Measurements from ENCODE around the gene UBE2O. TPM values are rescaled to one million over a fixed set of nuclear protein-coding genes. Genes with fewer than 3 reads are reported as not detected.

Gene UBE2O
- total and polyA plus RNA-seq, 2 donors (not counting 3 experiments of a cell fraction or from before 2014, with no cell fraction given): 13.9 to 34.1 TPM

DNA sequence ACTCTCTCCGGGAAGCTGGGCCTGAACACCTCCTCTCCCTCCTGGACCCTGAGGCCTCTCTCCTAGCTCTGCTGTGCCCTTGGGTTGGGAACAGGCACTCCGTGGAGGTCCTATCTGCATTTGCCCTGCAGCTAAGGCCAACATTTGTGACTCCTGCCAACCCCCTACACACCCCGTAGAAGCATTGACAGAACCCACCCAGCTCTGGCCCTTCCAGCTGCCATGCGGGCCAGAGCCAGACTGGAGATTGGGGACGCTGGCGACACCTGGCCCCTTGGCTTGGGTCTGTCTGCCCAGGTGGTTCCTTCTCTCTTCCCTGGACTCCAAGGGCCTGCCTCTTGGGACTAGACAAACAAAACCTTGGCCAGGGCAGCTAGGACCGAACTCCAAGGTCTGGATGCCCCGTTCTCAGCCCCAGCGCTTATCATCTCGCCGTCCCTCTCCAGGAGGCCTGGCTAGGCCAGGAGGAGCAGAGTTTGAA lies 48.9 kb upstream of the UBE2O start:
- FAIRE-seq (no peak), DNase-seq (ENCODE audit: low read depth, low spot score) (no peak)
- peak overlapping the region; percentile 78 for H3K4me2 ChIP-seq (ENCODE audit: insufficient read depth, low read length)
- peaks cover 19% of the 10 kb centered on the region for H3K79me2 ChIP-seq (ENCODE audit: control insufficient read depth, insufficient read depth, low read length)
- H3K9me3 ChIP-seq (replicated peaks; ENCODE audit: control insufficient read depth, insufficient read depth, low read length): no peaks in the 10 kb centered on the region
- CTCF ChIA-PET: interaction anchor here (0.5 to 2.4 kb wide), 6 partner anchors 9 to 1842 kb away, joined by 3 to 17 read pairs (median 6); no protein-coding TSS in a partner anchor
- H3K27ac ChIP-seq (ENCODE audit: insufficient read depth, low read depth, low read length): peak overlapping the region; percentile 48
- H3K9ac ChIP-seq (replicated peaks; ENCODE audit: extremely low read depth, insufficient read depth, low read length): no peak overlapping the region
- BruUV-seq (replicated peaks): no TSS peak
- peak overlapping the region; percentile 91 for H2AFZ ChIP-seq (ENCODE audit: low read depth, low read length)
- H3K9me1 ChIP-seq (replicated peaks; ENCODE audit: control insufficient read depth, extremely low read depth, insufficient read depth, low read length): no peaks in the 10 kb centered on the region
- H4K20me1 ChIP-seq (replicated peaks; ENCODE audit: control insufficient read depth, extremely low read depth, insufficient read depth, low read length): no peaks in the 10 kb centered on the region
- no peak for TF ChIP-seq JUN (IDR thresholded peaks at IDR 0.05; ENCODE audit: borderline replicate concordance, insufficient read depth, insufficient read length, low read depth)
- dilution Hi-C loops (cut with MboI; ENCODE audit: extremely low pct_ligation_motif_present, low sequenced_read_pairs): no loop called here
- intact Hi-C loops (cut with micrococcal nuclease): loop anchor here (1.0 to 10.0 kb wide), 3 partner anchors 9 to 187 kb away; no protein-coding TSS in a partner anchor
- POLR2A ChIA-PET: interaction anchor here (0.6 kb wide), 1 partner anchor 159 kb away, joined by 6 read pairs; no protein-coding TSS in a partner anchor
- no peaks in the 10 kb centered on the region for H3K27me3 ChIP-seq (ENCODE audit: control insufficient read depth in 2 of 2, insufficient read depth in 2 of 2, low read length in 2 of 2)
- H3K4me3 ChIP-seq (replicated peaks in 1 of 3; ENCODE audit: insufficient read depth in 1 of 3, low read depth in 1 of 3, low read length in 3 of 3): peak overlapping the region in 2 of 3 experiments; percentile 56 to 72
- peaks cover 36% of the 10 kb centered on the region for H3K4me1 ChIP-seq (ENCODE audit: control insufficient read depth, extremely low read depth, insufficient read depth, low read length)
- H3K36me3 ChIP-seq (ENCODE audit: control insufficient read depth in 2 of 2, extremely low read depth in 1 of 2, insufficient read depth in 2 of 2, low read length in 2 of 2): no peaks in the 10 kb centered on the region

DNA sequence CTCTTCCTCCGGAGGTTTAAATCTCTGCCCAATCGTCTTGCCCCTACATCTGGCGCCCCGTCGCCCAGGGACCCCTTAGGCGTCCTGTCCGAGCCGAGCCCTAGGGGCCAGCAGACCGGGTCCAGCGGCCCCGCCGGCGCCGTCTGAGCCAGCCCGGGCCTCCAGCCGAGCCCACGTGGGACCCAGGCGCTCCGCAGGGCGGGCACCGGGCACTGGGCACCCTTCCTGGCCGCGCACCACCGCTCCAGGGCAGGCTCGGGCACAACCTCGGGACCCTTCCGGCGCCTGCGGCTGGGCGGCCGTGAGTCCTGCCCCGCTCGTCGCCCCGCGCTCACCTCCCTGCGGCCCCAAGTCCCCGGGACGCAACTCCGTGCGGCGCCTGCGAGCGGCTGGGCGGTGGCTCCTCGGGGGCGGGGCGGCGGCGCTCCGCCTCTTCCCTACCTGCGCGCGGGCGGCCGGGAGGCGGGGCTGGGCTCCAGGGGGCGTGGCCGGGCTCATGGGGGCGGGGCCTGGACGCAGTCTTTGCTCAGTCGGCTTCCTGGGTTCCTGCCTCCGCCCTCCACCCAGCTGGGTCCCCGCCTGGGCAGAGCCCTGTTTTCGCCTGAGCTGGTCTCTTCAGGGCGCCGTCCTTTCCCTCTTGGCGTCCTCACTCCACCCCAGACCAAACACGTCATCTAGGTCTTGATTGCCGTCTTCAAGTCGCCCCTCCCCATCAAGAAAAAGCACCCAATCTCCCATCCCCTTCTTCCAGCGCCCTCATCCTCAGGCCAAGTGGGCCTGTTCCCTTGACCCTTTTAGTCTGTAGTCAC lies 48.3 kb upstream of the UBE2O start, which contains the start of gene RHBDF2:
Gene RHBDF2, minus strand, starts transcription at position 406 of the 809 bp plus-strand sequence. CDS start 19,899 bp downstream, outside the sequence.
- H3K4me1 ChIP-seq (ENCODE audit: control insufficient read depth, extremely low read depth, insufficient read depth, low read length): peaks cover 36% of the 10 kb centered on the region
- no peaks in the 10 kb centered on the region for H3K9me3 ChIP-seq (replicated peaks; ENCODE audit: control insufficient read depth, insufficient read depth, low read length)
- H3K4me3 ChIP-seq (replicated peaks in 1 of 3; ENCODE audit: insufficient read depth in 1 of 3, low read depth in 1 of 3, low read length in 3 of 3): peak within 1 kb of the TSS; percentile 38 to 72 (median 56)
- H3K79me2 ChIP-seq (ENCODE audit: control insufficient read depth, insufficient read depth, low read length): peaks cover 19% of the 10 kb centered on the region
- POLR2A ChIA-PET: interaction anchor here (0.6 kb wide), 1 partner anchor 160 kb away, joined by 6 read pairs; no protein-coding TSS in a partner anchor
- BruUV-seq (replicated peaks): no TSS peak
- DNase-seq (ENCODE audit: low read depth, low spot score) (peak; percentile 76), FAIRE-seq (peak; percentile 91)
- no peaks in the 10 kb centered on the region for H3K27me3 ChIP-seq (ENCODE audit: control insufficient read depth in 2 of 2, insufficient read depth in 2 of 2, low read length in 2 of 2)
- CTCF ChIA-PET: interaction anchor here (1.3 to 2.4 kb wide), 4 partner anchors 8 to 116 kb away, joined by 3 to 17 read pairs (median 8); partner anchors contain the start of gene SPHK1
- dilution Hi-C loops (cut with MboI; ENCODE audit: extremely low pct_ligation_motif_present, low sequenced_read_pairs) (no loop called here), intact Hi-C loops (cut with micrococcal nuclease) (loop anchor here (1.0 to 10.0 kb wide), 3 partner anchors 8 to 186 kb away; no protein-coding TSS in a partner anchor)
- peak within 1 kb of the TSS; percentile 58 for H3K27ac ChIP-seq (ENCODE audit: insufficient read depth, low read depth, low read length)
- TF ChIP-seq JUN (IDR thresholded peaks at IDR 0.05; ENCODE audit: borderline replicate concordance, insufficient read depth, insufficient read length, low read depth) (no peak), POLR2A (IDR thresholded peaks at IDR 0.05; ENCODE audit: low read depth, low read length) (peak; percentile 83), GATA2 (IDR thresholded peaks at IDR 0.05; ENCODE audit: insufficient read depth, insufficient read length, low read depth, low read length) (no peak), EZH2 (IDR thresholded peaks at IDR 0.05; ENCODE audit: borderline replicate concordance, low read depth, low read length, severe bottlenecking) (no peak), FOS (IDR thresholded peaks at IDR 0.05; ENCODE audit: borderline replicate concordance, insufficient read depth, low read length) (no peak), MYC (IDR thresholded peaks at IDR 0.05; ENCODE audit: low read depth, low read length) (no peak), POLR2AphosphoS5 (IDR thresholded peaks at IDR 0.05; ENCODE audit: insufficient read depth, low read depth, low read length) (peak; percentile 89)
- TF ChIP-seq, protein P1, sequence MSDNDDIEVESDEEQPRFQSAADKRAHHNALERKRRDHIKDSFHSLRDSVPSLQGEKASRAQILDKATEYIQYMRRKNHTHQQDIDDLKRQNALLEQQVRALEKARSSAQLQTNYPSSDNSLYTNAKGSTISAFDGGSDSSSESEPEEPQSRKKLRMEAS (IDR thresholded peaks at IDR 0.05; ENCODE audit: insufficient read depth, insufficient read length): peak; percentile 26
- TF ChIP-seq, protein P2, sequence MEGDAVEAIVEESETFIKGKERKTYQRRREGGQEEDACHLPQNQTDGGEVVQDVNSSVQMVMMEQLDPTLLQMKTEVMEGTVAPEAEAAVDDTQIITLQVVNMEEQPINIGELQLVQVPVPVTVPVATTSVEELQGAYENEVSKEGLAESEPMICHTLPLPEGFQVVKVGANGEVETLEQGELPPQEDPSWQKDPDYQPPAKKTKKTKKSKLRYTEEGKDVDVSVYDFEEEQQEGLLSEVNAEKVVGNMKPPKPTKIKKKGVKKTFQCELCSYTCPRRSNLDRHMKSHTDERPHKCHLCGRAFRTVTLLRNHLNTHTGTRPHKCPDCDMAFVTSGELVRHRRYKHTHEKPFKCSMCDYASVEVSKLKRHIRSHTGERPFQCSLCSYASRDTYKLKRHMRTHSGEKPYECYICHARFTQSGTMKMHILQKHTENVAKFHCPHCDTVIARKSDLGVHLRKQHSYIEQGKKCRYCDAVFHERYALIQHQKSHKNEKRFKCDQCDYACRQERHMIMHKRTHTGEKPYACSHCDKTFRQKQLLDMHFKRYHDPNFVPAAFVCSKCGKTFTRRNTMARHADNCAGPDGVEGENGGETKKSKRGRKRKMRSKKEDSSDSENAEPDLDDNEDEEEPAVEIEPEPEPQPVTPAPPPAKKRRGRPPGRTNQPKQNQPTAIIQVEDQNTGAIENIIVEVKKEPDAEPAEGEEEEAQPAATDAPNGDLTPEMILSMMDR (IDR thresholded peaks at IDR 0.05; ENCODE audit: extremely low read depth in 1 of 2, insufficient read depth in 1 of 2, low read depth in 1 of 2, low read length in 2 of 2): no peak
- no peaks in the 10 kb centered on the region for H3K36me3 ChIP-seq (ENCODE audit: control insufficient read depth in 2 of 2, extremely low read depth in 1 of 2, insufficient read depth in 2 of 2, low read length in 2 of 2)
- H3K4me2 ChIP-seq (ENCODE audit: insufficient read depth, low read length): peak within 1 kb of the TSS; percentile 78
- peak within 1 kb of the TSS; percentile 91 for H2AFZ ChIP-seq (ENCODE audit: low read depth, low read length)
- H3K9ac ChIP-seq (replicated peaks; ENCODE audit: extremely low read depth, insufficient read depth, low read length): peak within 1 kb of the TSS; percentile 69
- H4K20me1 ChIP-seq (replicated peaks; ENCODE audit: control insufficient read depth, extremely low read depth, insufficient read depth, low read length): no peaks in the 10 kb centered on the region
- no peaks in the 10 kb centered on the region for H3K9me1 ChIP-seq (replicated peaks; ENCODE audit: control insufficient read depth, extremely low read depth, insufficient read depth, low read length)
